WTC11 (cell line): Measurements from ENCODE around the gene FGFR3. TPM values are rescaled to one million over a fixed set of nuclear protein-coding genes. Genes with fewer than 3 reads are reported as not detected.

Experiments used
- ATAC-seq: fragments of 200-7000 bp; cut with Tn5 transposase; 2 replicates; pipeline ENCODE4 v1.10.0; 2021; ENCODE audit warnings: mild to moderate bottlenecking, moderate library complexity
- CTCF ChIA-PET: fragments of 300-600 bp; sonication (Branson Sonifier 250); formaldehyde crosslinking; loops from one replicate; lab custom pipeline; 2021; ENCODE audit warnings: antibody characterized with exemption; lab: Charles Lee
- POLR2A ChIA-PET: fragments of 350-600 bp; sonication (Branson Sonifier 250); formaldehyde crosslinking; loops from one replicate; lab custom pipeline; 2021; ENCODE audit warnings: antibody characterized with exemption; lab: Charles Lee
- DNase-seq: peaks from one replicate; pipeline ENCODE4 v3.0.0; 2021; ENCODE audit warnings: low spot score
- H3K27ac Mint-ChIP-seq: 2 replicates; pipeline ENCODE4 v1.8.0; 2021; ENCODE audit warnings: mixed read lengths
- H3K27me3 Mint-ChIP-seq: 2 replicates; pipeline ENCODE4 v1.8.0; 2021; ENCODE audit warnings: low read depth, mild to moderate bottlenecking, moderate library complexity, mixed read lengths
- H3K36me3 Mint-ChIP-seq: 2 replicates; pipeline ENCODE4 v1.8.0; 2021; ENCODE audit warnings: mixed read lengths
- H3K4me1 Mint-ChIP-seq: 2 replicates; pipeline ENCODE4 v1.8.0; 2022; ENCODE audit warnings: mixed read lengths
- H3K4me3 Mint-ChIP-seq: 2 replicates; pipeline ENCODE4 v1.8.0; 2021; ENCODE audit warnings: mild to moderate bottlenecking, moderate library complexity, mixed read lengths
- H3K9me3 Mint-ChIP-seq: 2 replicates; pipeline ENCODE4 v1.8.0; 2021; ENCODE audit warnings: mixed read lengths
- ESRRA ChIP-seq: sonication (generic); formaldehyde crosslinking; IDR thresholded peaks from 2 replicates; pipeline ENCODE4 v1.8.1; 2022; ENCODE audit warnings: mild to moderate bottlenecking, missing genetic modification reagents, borderline replicate concordance
- FOXP1 ChIP-seq: sonication (generic); formaldehyde crosslinking; IDR thresholded peaks from 2 replicates; pipeline ENCODE4 v1.8.0; 2022; ENCODE audit warnings: missing genetic modification reagents, mild to moderate bottlenecking, moderate library complexity, borderline replicate concordance
- GABPB1 ChIP-seq: sonication (generic); formaldehyde crosslinking; IDR thresholded peaks from 2 replicates; pipeline ENCODE4 v1.8.1; 2023; ENCODE audit warnings: mild to moderate bottlenecking, missing genetic modification reagents
- HMGXB4 ChIP-seq: sonication (generic); formaldehyde crosslinking; IDR thresholded peaks from 2 replicates; pipeline ENCODE4 v1.8.1; 2023; ENCODE audit warnings: mild to moderate bottlenecking, moderate library complexity, missing genetic modification reagents
- JAZF1 ChIP-seq: fragments of 250-450 bp; sonication (Bioruptor Pico); IDR thresholded peaks from 2 replicates; pipeline ENCODE4 v1.9.0; 2021; ENCODE audit warnings: moderate library complexity, mild to moderate bottlenecking, inconsistent platforms
- NFE2L1 ChIP-seq: sonication (generic); formaldehyde crosslinking; IDR thresholded peaks from 2 replicates; pipeline ENCODE4 v1.8.1; 2023; ENCODE audit warnings: missing genetic modification reagents
- NFYB ChIP-seq: sonication (generic); formaldehyde crosslinking; conservative IDR thresholded peaks from 2 replicates; pipeline ENCODE4 v1.8.0; 2022; ENCODE audit warnings: low read depth, missing genetic modification reagents
- OVOL2 ChIP-seq: fragments of 250-450 bp; sonication (Bioruptor Pico); IDR thresholded peaks from 2 replicates; pipeline ENCODE4 v1.9.0; 2021; ENCODE audit warnings: mild to moderate bottlenecking, borderline replicate concordance
- PRDM15 ChIP-seq: sonication (generic); formaldehyde crosslinking; IDR thresholded peaks from 2 replicates; pipeline ENCODE4 v1.8.0; 2022; ENCODE audit warnings: missing genetic modification reagents
- PRRX2 ChIP-seq: fragments of 250-450 bp; sonication (Bioruptor Pico); IDR thresholded peaks from 2 replicates; pipeline ENCODE4 v1.8.0; 2021; ENCODE audit warnings: mild to moderate bottlenecking
- RORB ChIP-seq: fragments of 250-450 bp; sonication (Bioruptor Pico); IDR thresholded peaks from 2 replicates; pipeline ENCODE4 v1.9.0; 2021; ENCODE audit warnings: mild to moderate bottlenecking
- SOX15 ChIP-seq: fragments of 250-450 bp; sonication (Bioruptor Pico); IDR thresholded peaks from 2 replicates; pipeline ENCODE4 v1.9.0; 2021; ENCODE audit warnings: mild to moderate bottlenecking
- TEAD4 ChIP-seq: sonication (generic); formaldehyde crosslinking; IDR thresholded peaks from 2 replicates; pipeline ENCODE4 v1.8.0; 2022; ENCODE audit warnings: mild to moderate bottlenecking, missing genetic modification reagents
- ZNF138 ChIP-seq: sonication (generic); formaldehyde crosslinking; conservative IDR thresholded peaks from 2 replicates; pipeline ENCODE4 v1.8.1; 2022; ENCODE audit warnings: mild to moderate bottlenecking, moderate library complexity, missing genetic modification reagents
- ZNF317 ChIP-seq: sonication (generic); formaldehyde crosslinking; IDR thresholded peaks from 2 replicates; pipeline ENCODE4 v1.8.1; 2023; ENCODE audit warnings: low read depth, mild to moderate bottlenecking, moderate library complexity, missing genetic modification reagents, borderline replicate concordance
- total RNA-seq: library from RNA; stranded (reverse); gene quantifications from 3 replicates; pipeline ENCODE4 v1.2.3, GENCODE V29; 2021
- TF ChIP-seq, protein P1 (sequence below): sonication (generic); formaldehyde crosslinking; IDR thresholded peaks from 2 replicates; pipeline ENCODE4 v1.8.0; 2022; ENCODE audit warnings: mild to moderate bottlenecking, missing genetic modification reagents
- TF ChIP-seq, protein P2 (sequence below): sonication (generic); formaldehyde crosslinking; IDR thresholded peaks from 2 replicates; pipeline ENCODE4 v1.8.1; 2023; ENCODE audit warnings: mild to moderate bottlenecking, missing genetic modification reagents, borderline replicate concordance
- TF ChIP-seq, protein P3 (sequence below): sonication (generic); formaldehyde crosslinking; IDR thresholded peaks from 2 replicates; pipeline ENCODE4 v1.8.1; 2022; ENCODE audit warnings: mild to moderate bottlenecking, missing genetic modification reagents, moderate library complexity, borderline replicate concordance

Gene FGFR3
- total RNA-seq, 1 experiment from 2014 or later = 19.9 TPM

DNA sequence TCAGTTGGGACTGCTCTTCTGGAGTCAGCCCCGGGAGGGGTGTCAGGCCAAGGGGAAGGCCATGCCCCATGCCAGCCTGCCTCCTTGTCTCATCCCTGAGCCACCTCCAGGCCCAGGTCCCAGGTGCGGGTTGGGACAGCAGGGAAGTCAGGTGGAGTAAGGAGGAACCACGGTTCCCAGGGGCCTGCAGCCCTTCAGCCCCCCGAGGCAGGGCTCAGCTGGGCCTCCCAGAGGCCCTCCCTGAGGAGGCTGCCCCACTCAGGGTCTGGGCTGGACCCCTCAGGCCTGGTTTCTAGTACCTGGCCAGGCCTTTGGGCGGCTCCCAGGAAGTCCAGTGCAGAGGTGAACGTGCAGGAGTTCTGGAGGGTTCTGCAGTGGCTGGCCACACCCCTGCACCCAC, 23.4 kb upstream of the FGFR3 start:
- H3K36me3 Mint-ChIP-seq = no peaks in the 10 kb centered on the region
- CTCF ChIA-PET = interaction anchor here (1.2 to 5.7 kb wide), 4 partner anchors 9 to 39 kb away, joined by 4 to 45 read pairs (median 12); no protein-coding TSS in a partner anchor
- TF ChIP-seq ESRRA (CRISPR knock-in tag) (no peak), PRDM15 (CRISPR knock-in tag) (no peak), OVOL2 (CRISPR knock-in tag) (no peak), HMGXB4 (CRISPR knock-in tag) (0 out of 2 replicates have a peak, but pooled peaks have one; percentile 14), ZNF138 (CRISPR knock-in tag) (no peak), JAZF1 (CRISPR knock-in tag) (no peak), PRRX2 (no peak)
- TF ChIP-seq, all 79 proteins: peak for 1
- H3K9me3 Mint-ChIP-seq = no peaks in the 10 kb centered on the region
- peaks cover 13% of the 10 kb centered on the region for H3K4me1 Mint-ChIP-seq
- no peak overlapping the region for H3K4me3 Mint-ChIP-seq
- POLR2A ChIA-PET = interaction anchor here (0.7 kb wide), 1 partner anchor 70 kb away, joined by 3 read pairs; no protein-coding TSS in a partner anchor
- no peak overlapping the region for H3K27ac Mint-ChIP-seq
- ATAC-seq = no peak
- DNase-seq = no peak
- peaks cover 4% of the 10 kb centered on the region for H3K27me3 Mint-ChIP-seq

DNA sequence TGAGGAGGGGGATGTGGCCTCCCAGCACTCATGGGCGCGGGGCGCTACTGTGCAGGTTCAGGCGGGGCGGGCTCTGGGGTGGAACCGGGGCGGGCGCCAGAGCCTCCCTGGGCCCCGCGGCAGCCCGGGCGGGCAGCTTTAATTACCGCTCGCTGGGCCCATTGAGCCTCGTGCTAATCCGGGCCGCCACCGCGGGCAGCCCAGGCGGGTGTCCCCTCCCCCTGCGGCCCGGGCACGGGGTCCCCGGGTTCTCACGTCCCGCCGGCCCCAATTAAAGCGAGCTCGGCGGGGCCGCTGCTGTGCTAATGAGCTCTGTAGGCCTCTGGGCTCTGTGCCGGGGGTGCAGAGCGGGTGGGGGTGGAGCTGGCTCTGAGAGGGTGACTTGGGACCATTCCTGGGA, 22.8 kb upstream of the FGFR3 start:
- H3K36me3 Mint-ChIP-seq = no peaks in the 10 kb centered on the region
- POLR2A ChIA-PET = interaction anchor here (0.7 kb wide), 1 partner anchor 71 kb away, joined by 3 read pairs; no protein-coding TSS in a partner anchor
- H3K4me3 Mint-ChIP-seq = no peak overlapping the region
- CTCF ChIA-PET = interaction anchor here (0.9 to 2.7 kb wide), 4 partner anchors 8 to 24 kb away, joined by 3 to 18 read pairs (median 6); no protein-coding TSS in a partner anchor
- no peaks in the 10 kb centered on the region for H3K9me3 Mint-ChIP-seq
- no peak for DNase-seq
- H3K4me1 Mint-ChIP-seq = peaks cover 13% of the 10 kb centered on the region
- TF ChIP-seq HMGXB4 (CRISPR knock-in tag) (0 out of 2 replicates have a peak, but pooled peaks have one; percentile 22), RORB (no peak), OVOL2 (CRISPR knock-in tag) (no peak)
- TF ChIP-seq, all 79 proteins: peak for 1
- ATAC-seq = no peak
- Mint-ChIP-seq H3K27ac (no peak overlapping the region), H3K27me3 (peaks cover 4% of the 10 kb centered on the region)

GRCh38 chr4:1770791-1771231, 22.3 kb upstream of the FGFR3 start:
- DNase-seq (no peak), ATAC-seq (no peak)
- Mint-ChIP-seq H3K27me3 (peaks cover 4% of the 10 kb centered on the region), H3K27ac (no peak overlapping the region), H3K4me3 (no peak overlapping the region), H3K36me3 (no peaks in the 10 kb centered on the region), H3K4me1 (peaks cover 9% of the 10 kb centered on the region), H3K9me3 (no peaks in the 10 kb centered on the region)
- ChIA-PET POLR2A (no interaction called here), CTCF (interaction anchor here (0.9 to 2.7 kb wide), 4 partner anchors 8 to 23 kb away, joined by 3 to 18 read pairs (median 6); no protein-coding TSS in a partner anchor)
- no peak for TF ChIP-seq TEAD4 (CRISPR knock-in tag)
- TF ChIP-seq SOX15 (CRISPR knock-in tag) = no peak
- no peak for TF ChIP-seq NFYB (CRISPR knock-in tag)
- TF ChIP-seq, protein P1, sequence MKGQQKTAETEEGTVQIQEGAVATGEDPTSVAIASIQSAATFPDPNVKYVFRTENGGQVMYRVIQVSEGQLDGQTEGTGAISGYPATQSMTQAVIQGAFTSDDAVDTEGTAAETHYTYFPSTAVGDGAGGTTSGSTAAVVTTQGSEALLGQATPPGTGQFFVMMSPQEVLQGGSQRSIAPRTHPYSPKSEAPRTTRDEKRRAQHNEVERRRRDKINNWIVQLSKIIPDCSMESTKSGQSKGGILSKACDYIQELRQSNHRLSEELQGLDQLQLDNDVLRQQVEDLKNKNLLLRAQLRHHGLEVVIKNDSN (CRISPR knock-in tag) = no peak
- TF ChIP-seq, protein P2, sequence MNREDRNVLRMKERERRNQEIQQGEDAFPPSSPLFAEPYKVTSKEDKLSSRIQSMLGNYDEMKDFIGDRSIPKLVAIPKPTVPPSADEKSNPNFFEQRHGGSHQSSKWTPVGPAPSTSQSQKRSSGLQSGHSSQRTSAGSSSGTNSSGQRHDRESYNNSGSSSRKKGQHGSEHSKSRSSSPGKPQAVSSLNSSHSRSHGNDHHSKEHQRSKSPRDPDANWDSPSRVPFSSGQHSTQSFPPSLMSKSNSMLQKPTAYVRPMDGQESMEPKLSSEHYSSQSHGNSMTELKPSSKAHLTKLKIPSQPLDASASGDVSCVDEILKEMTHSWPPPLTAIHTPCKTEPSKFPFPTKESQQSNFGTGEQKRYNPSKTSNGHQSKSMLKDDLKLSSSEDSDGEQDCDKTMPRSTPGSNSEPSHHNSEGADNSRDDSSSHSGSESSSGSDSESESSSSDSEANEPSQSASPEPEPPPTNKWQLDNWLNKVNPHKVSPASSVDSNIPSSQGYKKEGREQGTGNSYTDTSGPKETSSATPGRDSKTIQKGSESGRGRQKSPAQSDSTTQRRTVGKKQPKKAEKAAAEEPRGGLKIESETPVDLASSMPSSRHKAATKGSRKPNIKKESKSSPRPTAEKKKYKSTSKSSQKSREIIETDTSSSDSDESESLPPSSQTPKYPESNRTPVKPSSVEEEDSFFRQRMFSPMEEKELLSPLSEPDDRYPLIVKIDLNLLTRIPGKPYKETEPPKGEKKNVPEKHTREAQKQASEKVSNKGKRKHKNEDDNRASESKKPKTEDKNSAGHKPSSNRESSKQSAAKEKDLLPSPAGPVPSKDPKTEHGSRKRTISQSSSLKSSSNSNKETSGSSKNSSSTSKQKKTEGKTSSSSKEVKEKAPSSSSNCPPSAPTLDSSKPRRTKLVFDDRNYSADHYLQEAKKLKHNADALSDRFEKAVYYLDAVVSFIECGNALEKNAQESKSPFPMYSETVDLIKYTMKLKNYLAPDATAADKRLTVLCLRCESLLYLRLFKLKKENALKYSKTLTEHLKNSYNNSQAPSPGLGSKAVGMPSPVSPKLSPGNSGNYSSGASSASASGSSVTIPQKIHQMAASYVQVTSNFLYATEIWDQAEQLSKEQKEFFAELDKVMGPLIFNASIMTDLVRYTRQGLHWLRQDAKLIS = no peak
- no peak for TF ChIP-seq NFE2L1 (CRISPR knock-in tag)
- no peak for TF ChIP-seq ZNF317
- TF ChIP-seq FOXP1 (CRISPR knock-in tag) = no peak
- TF ChIP-seq, protein P3, sequence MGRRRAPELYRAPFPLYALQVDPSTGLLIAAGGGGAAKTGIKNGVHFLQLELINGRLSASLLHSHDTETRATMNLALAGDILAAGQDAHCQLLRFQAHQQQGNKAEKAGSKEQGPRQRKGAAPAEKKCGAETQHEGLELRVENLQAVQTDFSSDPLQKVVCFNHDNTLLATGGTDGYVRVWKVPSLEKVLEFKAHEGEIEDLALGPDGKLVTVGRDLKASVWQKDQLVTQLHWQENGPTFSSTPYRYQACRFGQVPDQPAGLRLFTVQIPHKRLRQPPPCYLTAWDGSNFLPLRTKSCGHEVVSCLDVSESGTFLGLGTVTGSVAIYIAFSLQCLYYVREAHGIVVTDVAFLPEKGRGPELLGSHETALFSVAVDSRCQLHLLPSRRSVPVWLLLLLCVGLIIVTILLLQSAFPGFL (CRISPR knock-in tag) = no peak
- TF ChIP-seq GABPB1 = no peak
